B cell (primary cell): ENCODE results near the gene CHAC1. TPM values are rescaled to one million over a fixed set of nuclear protein-coding genes. Genes with fewer than 3 reads are reported as not detected.

Experiments used
- ATAC-seq: fragments of 200-7000 bp; cut with Tn5 transposase; one replicate; pipeline ENCODE4 v1.10.0; 2021; ENCODE audit warnings: low read depth, mild to moderate bottlenecking, moderate number of reproducible peaks, moderate library complexity
- CTCF ChIA-PET: fragments of 350-600 bp; sonication (Branson Sonifier 250); formaldehyde crosslinking; loops from one replicate; lab custom pipeline; 2021; ENCODE audit warnings: antibody characterized with exemption, inconsistent platforms; lab: Charles Lee
- POLR2A ChIA-PET: fragments of 350-600 bp; sonication (Branson Sonifier 250); formaldehyde crosslinking; loops from one replicate; lab custom pipeline; 2021; ENCODE audit warnings: antibody characterized with exemption; lab: Charles Lee
- DNase-seq: peaks from one replicate; pipeline ENCODE4 v3.0.0; 2013
- H2AFZ ChIP-seq: 2 replicates; pipeline ENCODE4 v1.6.1; 2012; ENCODE audit warnings: mild to moderate bottlenecking, low read depth, low read length; ENCODE audit not compliant: insufficient read depth, poor library complexity, severe bottlenecking
- H3K27ac ChIP-seq, 2 donors: 1 replicate in 1 of 2; 2 replicates in 1 of 2; pipeline ENCODE4 v1.5.1; 2012 to 2013; ENCODE audit warnings: low read length in 2 of 2, mild to moderate bottlenecking in 2 of 2, moderate library complexity in 1 of 2
- H3K27me3 ChIP-seq, 4 experiments: fragments of 200-600 bp in 1 of 4; sonication (generic) in 1 of 4; replicated peaks in 1 of 4; 1 replicate in 2 of 4; 2 replicates in 2 of 4; pipeline versions ENCODE4 v1.6.1 to v1.7.0; 2013 to 2016; ENCODE audit warnings: low read length in 3 of 4, mild to moderate bottlenecking in 2 of 4, mixed read lengths in 1 of 4, moderate library complexity in 1 of 4; ENCODE audit not compliant: insufficient read depth in 4 of 4, control insufficient read depth in 3 of 4; ENCODE audit errors: control extremely low read depth in 1 of 4
- H3K36me3 ChIP-seq, 2 experiments: replicated peaks in 1 of 2; 1 replicate in 1 of 2; 2 replicates in 1 of 2; pipeline versions ENCODE4 v1.6.1 to v1.7.1; 2013; ENCODE audit warnings: low read length in 1 of 2; ENCODE audit not compliant: insufficient read depth in 2 of 2, control insufficient read depth in 1 of 2; ENCODE audit errors: control extremely low read depth in 1 of 2, extremely low read depth in 1 of 2
- H3K4me1 ChIP-seq, 2 donors: fragments of 200-600 bp in 1 of 2; sonication (generic) in 1 of 2; 1 replicate in 1 of 2; 2 replicates in 1 of 2; pipeline versions ENCODE4 v1.5.1 to v1.6.1; 2013 to 2017; ENCODE audit warnings: low read length in 2 of 2; ENCODE audit not compliant: control insufficient read depth in 2 of 2, insufficient read depth in 2 of 2
- H3K4me2 ChIP-seq: replicated peaks from 2 replicates; pipeline ENCODE3; 2012; ENCODE audit warnings: mild to moderate bottlenecking, low read depth, low read length; ENCODE audit not compliant: poor library complexity, severe bottlenecking
- H3K4me3 ChIP-seq, 5 experiments: fragments of 200-600 bp in 1 of 5; sonication (generic) in 1 of 5; 1 replicate in 3 of 5; 2 replicates in 2 of 5; pipeline versions ENCODE4 v1.5.1 to v1.7.0; 2011 to 2016; ENCODE audit warnings: low read length in 4 of 5, mild to moderate bottlenecking in 4 of 5, low read depth in 2 of 5, control low read depth in 1 of 5, moderate library complexity in 1 of 5; ENCODE audit not compliant: insufficient read depth in 1 of 5; ENCODE audit errors: control extremely low read depth in 1 of 5, extremely low read depth in 1 of 5
- H3K79me2 ChIP-seq: fragments of 200-600 bp; sonication (generic); one replicate; pipeline ENCODE4 v1.6.0; 2016; ENCODE audit warnings: low read length; ENCODE audit not compliant: control insufficient read depth, insufficient read depth
- H3K9ac ChIP-seq: fragments of 200-600 bp; sonication (generic); 2 replicates; pipeline ENCODE4 v1.6.1; 2017; ENCODE audit warnings: mild to moderate bottlenecking, low read length, moderate library complexity
- H3K9me3 ChIP-seq, 3 donors: one replicate each; pipeline versions ENCODE4 v1.6.1 to v1.7.1; 2013; ENCODE audit warnings: low read length in 2 of 3; ENCODE audit not compliant: control insufficient read depth in 2 of 3, insufficient read depth in 1 of 3; ENCODE audit errors: control extremely low read depth in 1 of 3
- H4K20me1 ChIP-seq: 2 replicates; pipeline ENCODE4 v1.6.0; 2012; ENCODE audit warnings: mild to moderate bottlenecking, low read length; ENCODE audit not compliant: insufficient read depth, control insufficient read depth, poor library complexity, severe bottlenecking
- H3K27ac Mint-ChIP-seq: one replicate; pipeline ENCODE4 v1.8.0; 2021; ENCODE audit warnings: mixed read lengths
- H3K27me3 Mint-ChIP-seq: one replicate; pipeline ENCODE4 v1.8.0; 2021; ENCODE audit warnings: mixed read lengths
- H3K4me1 Mint-ChIP-seq: one replicate; pipeline ENCODE4 v1.8.0; 2021; ENCODE audit warnings: mixed read lengths
- H3K4me3 Mint-ChIP-seq: one replicate; pipeline ENCODE4 v1.8.0; 2021; ENCODE audit warnings: mixed read lengths
- H3K9me3 Mint-ChIP-seq: one replicate; pipeline ENCODE4 v1.8.0; 2022; ENCODE audit warnings: mixed read lengths; ENCODE audit not compliant: insufficient read depth
- CTCF ChIP-seq: fragments of 200-600 bp; IDR thresholded peaks from one replicate; pipeline ENCODE4 v1.8.0; 2022; ENCODE audit warnings: antibody characterized with exemption, mild to moderate bottlenecking
- EZH2 ChIP-seq: IDR thresholded peaks from 2 replicates; pipeline ENCODE4 v1.6.1; 2012; ENCODE audit warnings: borderline replicate concordance, low read depth, mild to moderate bottlenecking, moderate library complexity, low read length; ENCODE audit not compliant: insufficient read depth, poor library complexity, severe bottlenecking
- WGBS: methylation state at CpG from one replicate; pipeline ENCODE4 v1.1.5; 2013; ENCODE audit warnings: missing lambda C conversion rate; ENCODE audit not compliant: insufficient coverage; 5-methylcytosine and 5-hydroxymethylcytosine counted together
- intact Hi-C: fragments of 100-400 bp; cut with micrococcal nuclease; formaldehyde crosslinking; loops from one replicate; pipeline ENCODE4 v1.10.0; 2022
- polyA plus RNA-seq: library from polyadenylated mRNA; depleted of rRNA; stranded (reverse); fragments of >200 nt; gene quantifications from 2 replicates; pipeline ENCODE4 v1.2.3, GENCODE V29; 2012
- total RNA-seq, 2 donors: library from RNA; stranded (reverse); fragments of 120-200 nt in 1 of 2; gene quantifications; 1 replicate in 1 of 2; 2 replicates in 1 of 2; pipeline versions ENCODE4 v1.2.3 to v1.2.4, GENCODE V29; 2013 to 2022

Gene CHAC1
- total and polyA plus RNA-seq, 2 donors (not counting 1 experiment from before 2014, with no cell fraction given), result 0.81 to 3.6 TPM

GRCh38 chr15:40951764-40952163, 1.5 kb upstream of the CHAC1 start:
- Mint-ChIP-seq H3K9me3 (no peaks in the 10 kb centered on the region), H3K27ac (no peak overlapping the region), H3K4me3 (peak overlapping the region; percentile 93), H3K27me3 (peaks cover 12% of the 10 kb centered on the region), H3K4me1 (peaks cover 18% of the 10 kb centered on the region)
- Histone ChIP-seq H4K20me1 (no peaks in the 10 kb centered on the region), H3K4me1 (peaks cover 9 to 14% of the 10 kb centered on the region in 2 donors), H3K4me3 (no peak overlapping the region), H3K27me3 (peaks cover 0 to 14% (median 2%) of the 10 kb centered on the region in 4 experiments), H3K9ac (no peak overlapping the region), H3K9me3 (no peaks in the 10 kb centered on the region), H2AFZ (no peak overlapping the region), H3K27ac (no peak overlapping the region), H3K36me3 (no peaks in the 10 kb centered on the region), H3K79me2 (no peaks in the 10 kb centered on the region), H3K4me2 (no peak overlapping the region)
- ATAC-seq (no peak), DNase-seq (no peak)
- POLR2A ChIA-PET, result interaction anchor here (0.5 to 0.8 kb wide), 4 partner anchors 10 to 315 kb away, joined by 3 to 5 read pairs (median 4); no protein-coding TSS in a partner anchor
- TF ChIP-seq CTCF (no peak), EZH2 (no peak)
- CTCF ChIA-PET, result interaction anchor here (0.8 to 4.7 kb wide), 4 partner anchors 11 to 227 kb away, joined by 3 to 49 read pairs (median 12); no protein-coding TSS in a partner anchor
- 100% methylated on average over 1 of the region's 4 CpGs for WGBS
- intact Hi-C loops, result loop anchor here (5.0 kb wide), 1 partner anchor 166 kb away; the partner anchor contains the start of gene INO80

GRCh38 chr15:40952301-40952900, 870 bp upstream of the CHAC1 start:
- TF ChIP-seq CTCF (no peak), EZH2 (no peak)
- intact Hi-C loops, result loop anchor here (5.0 kb wide), 1 partner anchor 165 kb away; the partner anchor contains the start of gene INO80
- ChIA-PET CTCF (interaction anchor here (0.6 to 4.7 kb wide), 8 partner anchors 11 to 631 kb away, joined by 3 to 49 read pairs (median 4); no protein-coding TSS in a partner anchor), POLR2A (interaction anchor here (0.5 to 2.6 kb wide), 4 partner anchors 11 to 314 kb away, joined by 3 to 20 read pairs (median 3); no protein-coding TSS in a partner anchor)
- Mint-ChIP-seq H3K27ac (peak overlapping the region; percentile 61), H3K4me1 (peaks cover 18% of the 10 kb centered on the region), H3K27me3 (peaks cover 12% of the 10 kb centered on the region), H3K9me3 (no peaks in the 10 kb centered on the region), H3K4me3 (peak overlapping the region; percentile 93)
- H3K79me2 ChIP-seq, result no peaks in the 10 kb centered on the region
- H3K4me3 ChIP-seq, result peak overlapping the region; percentile 40 to 74 (median 64)
- H3K36me3 ChIP-seq, result no peaks in the 10 kb centered on the region
- H2AFZ ChIP-seq, result peak overlapping the region; percentile 92
- H3K4me2 ChIP-seq, result peak overlapping the region; percentile 97
- peaks cover 0 to 14% (median 2%) of the 10 kb centered on the region in 4 experiments for H3K27me3 ChIP-seq
- WGBS, result 66% methylated on average over 23 of the region's 23 CpGs
- peak overlapping the region; percentile 68 for H3K9ac ChIP-seq
- no peaks in the 10 kb centered on the region for H4K20me1 ChIP-seq
- H3K27ac ChIP-seq, result peak overlapping the region in 1 of 2 donors; percentile 25
- DNase-seq (no peak), ATAC-seq (no peak)
- H3K9me3 ChIP-seq, result no peaks in the 10 kb centered on the region
- H3K4me1 ChIP-seq, result peaks cover 9 to 14% of the 10 kb centered on the region in 2 donors
